K562 (cell line): ENCODE data around the gene RPP25. TPM values are rescaled to one million over a fixed set of nuclear protein-coding genes. Genes with fewer than 3 reads are reported as not detected.

Experiments used
- CHCHD3 ChIP-seq: fragments of 250-450 bp; sonication (Bioruptor Pico); IDR thresholded peaks from 2 replicates; pipeline ENCODE4 v2.1.2; 2022; ENCODE audit warnings: mild to moderate bottlenecking
- HMGN3 ChIP-seq: IDR thresholded peaks from 2 replicates; pipeline ENCODE4 v1.6.1; 2011; ENCODE audit warnings: borderline replicate concordance, low read depth, mild to moderate bottlenecking, mixed read lengths, low read length; ENCODE audit not compliant: insufficient read length; ENCODE audit errors: extremely low read depth
- LARP7 ChIP-seq: fragments of 450-650 bp; IDR thresholded peaks from 2 replicates; pipeline ENCODE4 v1.6.1; 2016
- ZC3H11A ChIP-seq: IDR thresholded peaks from 2 replicates; pipeline ENCODE4 v1.6.1; 2012; ENCODE audit warnings: low read depth, low read length, improper control_type of control experiment
- polyA plus RNA-seq, 8 experiments: library from polyadenylated mRNA; depleted of rRNA in 4 of 8; stranded (reverse) in 5 of 8; unstranded in 3 of 8; fragments of >200 nt; fragmentation: Nextera tagmentation in 2 of 8; fragmentation: Illumina TruSeq in 1 of 8; extraction: Ambion mirVana in 2 of 8; extraction: Trizol in 1 of 8; gene quantifications; 2 replicates each; pipeline versions ENCODE4 v1.2.1 to v1.2.3, GENCODE V29; 2011 to 2014; ENCODE audit warnings: inconsistent platforms in 1 of 8, missing spikeins in 1 of 8
- total RNA-seq, 7 experiments: library from RNA; depleted of rRNA in 6 of 7; stranded (reverse); fragments of >200 nt in 6 of 7; fragmentation: Illumina TruSeq in 2 of 7; extraction: Trizol in 2 of 7; gene quantifications; 2 replicates each; pipeline versions ENCODE4 v1.2.1 to v1.2.3, GENCODE V29; 2011 to 2021; ENCODE audit warnings: low replicate concordance in 1 of 7
- TF ChIP-seq, protein P1 (sequence below), 2 experiments: fragments of 450-650 bp; formaldehyde crosslinking in 1 of 2; IDR thresholded peaks; 2 replicates each; pipeline versions ENCODE4 v1.4.0 to v1.6.1; 2014 to 2020; ENCODE audit warnings: mild to moderate bottlenecking in 2 of 2, borderline replicate concordance in 1 of 2, low read depth in 1 of 2
- TF ChIP-seq, protein P2 (sequence below): IDR thresholded peaks from 2 replicates; pipeline ENCODE4 v1.6.1; 2016; ENCODE audit warnings: missing genetic modification characterization, missing compliant biosample characterization
- TF ChIP-seq, protein P3 (sequence below): IDR thresholded peaks from 2 replicates; pipeline ENCODE4 v1.6.1; 2011; ENCODE audit warnings: borderline replicate concordance, low read depth, mild to moderate bottlenecking, moderate library complexity, low read length; ENCODE audit not compliant: insufficient read depth, poor library complexity, severe bottlenecking

The RPP25 gene
- total and polyA plus RNA-seq, 9 of the 15 experiments (the other 6 are each of a cell fraction or from before 2014, with no cell fraction given): 1.1 to 12.3 (median 5.6) TPM

DNA sequence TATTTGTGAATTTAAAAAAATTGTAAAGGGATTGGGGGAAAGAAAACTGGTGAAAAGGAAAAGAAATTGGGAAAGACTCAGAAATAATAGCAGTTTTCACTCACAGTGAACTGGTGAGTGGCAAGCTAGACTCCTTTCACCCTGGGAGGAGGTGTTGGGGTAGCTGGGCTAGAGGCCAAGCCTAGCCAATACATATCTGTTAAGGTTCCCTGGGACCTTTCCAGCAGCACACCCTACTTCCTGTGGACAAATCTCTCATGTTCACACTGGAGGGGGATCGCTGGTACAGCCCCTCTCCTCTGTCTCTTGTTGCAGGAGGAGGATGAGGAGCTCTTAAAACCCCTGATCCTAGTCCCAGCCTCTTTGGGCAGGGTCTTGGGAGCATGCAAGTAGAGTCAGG lies 3.7 kb upstream of the RPP25 start (continued):
- TF ChIP-seq, protein P1, sequence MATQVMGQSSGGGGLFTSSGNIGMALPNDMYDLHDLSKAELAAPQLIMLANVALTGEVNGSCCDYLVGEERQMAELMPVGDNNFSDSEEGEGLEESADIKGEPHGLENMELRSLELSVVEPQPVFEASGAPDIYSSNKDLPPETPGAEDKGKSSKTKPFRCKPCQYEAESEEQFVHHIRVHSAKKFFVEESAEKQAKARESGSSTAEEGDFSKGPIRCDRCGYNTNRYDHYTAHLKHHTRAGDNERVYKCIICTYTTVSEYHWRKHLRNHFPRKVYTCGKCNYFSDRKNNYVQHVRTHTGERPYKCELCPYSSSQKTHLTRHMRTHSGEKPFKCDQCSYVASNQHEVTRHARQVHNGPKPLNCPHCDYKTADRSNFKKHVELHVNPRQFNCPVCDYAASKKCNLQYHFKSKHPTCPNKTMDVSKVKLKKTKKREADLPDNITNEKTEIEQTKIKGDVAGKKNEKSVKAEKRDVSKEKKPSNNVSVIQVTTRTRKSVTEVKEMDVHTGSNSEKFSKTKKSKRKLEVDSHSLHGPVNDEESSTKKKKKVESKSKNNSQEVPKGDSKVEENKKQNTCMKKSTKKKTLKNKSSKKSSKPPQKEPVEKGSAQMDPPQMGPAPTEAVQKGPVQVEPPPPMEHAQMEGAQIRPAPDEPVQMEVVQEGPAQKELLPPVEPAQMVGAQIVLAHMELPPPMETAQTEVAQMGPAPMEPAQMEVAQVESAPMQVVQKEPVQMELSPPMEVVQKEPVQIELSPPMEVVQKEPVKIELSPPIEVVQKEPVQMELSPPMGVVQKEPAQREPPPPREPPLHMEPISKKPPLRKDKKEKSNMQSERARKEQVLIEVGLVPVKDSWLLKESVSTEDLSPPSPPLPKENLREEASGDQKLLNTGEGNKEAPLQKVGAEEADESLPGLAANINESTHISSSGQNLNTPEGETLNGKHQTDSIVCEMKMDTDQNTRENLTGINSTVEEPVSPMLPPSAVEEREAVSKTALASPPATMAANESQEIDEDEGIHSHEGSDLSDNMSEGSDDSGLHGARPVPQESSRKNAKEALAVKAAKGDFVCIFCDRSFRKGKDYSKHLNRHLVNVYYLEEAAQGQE (IDR thresholded peaks at IDR 0.05; ENCODE audit: borderline replicate concordance): no peak
- TF ChIP-seq, protein P1 (CRISPR knock-in tag; IDR thresholded peaks at IDR 0.05; ENCODE audit: low read depth): no peak
- TF ChIP-seq, protein P2, sequence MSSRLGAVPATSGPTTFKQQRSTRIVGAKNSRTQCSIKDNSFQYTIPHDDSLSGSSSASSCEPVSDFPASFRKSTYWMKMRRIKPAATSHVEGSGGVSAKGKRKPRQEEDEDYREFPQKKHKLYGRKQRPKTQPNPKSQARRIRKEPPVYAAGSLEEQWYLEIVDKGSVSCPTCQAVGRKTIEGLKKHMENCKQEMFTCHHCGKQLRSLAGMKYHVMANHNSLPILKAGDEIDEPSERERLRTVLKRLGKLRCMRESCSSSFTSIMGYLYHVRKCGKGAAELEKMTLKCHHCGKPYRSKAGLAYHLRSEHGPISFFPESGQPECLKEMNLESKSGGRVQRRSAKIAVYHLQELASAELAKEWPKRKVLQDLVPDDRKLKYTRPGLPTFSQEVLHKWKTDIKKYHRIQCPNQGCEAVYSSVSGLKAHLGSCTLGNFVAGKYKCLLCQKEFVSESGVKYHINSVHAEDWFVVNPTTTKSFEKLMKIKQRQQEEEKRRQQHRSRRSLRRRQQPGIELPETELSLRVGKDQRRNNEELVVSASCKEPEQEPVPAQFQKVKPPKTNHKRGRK: no peak
- TF ChIP-seq, protein P3, sequence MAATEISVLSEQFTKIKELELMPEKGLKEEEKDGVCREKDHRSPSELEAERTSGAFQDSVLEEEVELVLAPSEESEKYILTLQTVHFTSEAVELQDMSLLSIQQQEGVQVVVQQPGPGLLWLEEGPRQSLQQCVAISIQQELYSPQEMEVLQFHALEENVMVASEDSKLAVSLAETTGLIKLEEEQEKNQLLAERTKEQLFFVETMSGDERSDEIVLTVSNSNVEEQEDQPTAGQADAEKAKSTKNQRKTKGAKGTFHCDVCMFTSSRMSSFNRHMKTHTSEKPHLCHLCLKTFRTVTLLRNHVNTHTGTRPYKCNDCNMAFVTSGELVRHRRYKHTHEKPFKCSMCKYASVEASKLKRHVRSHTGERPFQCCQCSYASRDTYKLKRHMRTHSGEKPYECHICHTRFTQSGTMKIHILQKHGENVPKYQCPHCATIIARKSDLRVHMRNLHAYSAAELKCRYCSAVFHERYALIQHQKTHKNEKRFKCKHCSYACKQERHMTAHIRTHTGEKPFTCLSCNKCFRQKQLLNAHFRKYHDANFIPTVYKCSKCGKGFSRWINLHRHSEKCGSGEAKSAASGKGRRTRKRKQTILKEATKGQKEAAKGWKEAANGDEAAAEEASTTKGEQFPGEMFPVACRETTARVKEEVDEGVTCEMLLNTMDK: no peak
- no peak for TF ChIP-seq ZC3H11A
- TF ChIP-seq LARP7: no peak
- no peak for TF ChIP-seq HMGN3
- TF ChIP-seq CHCHD3 (CRISPR knock-in tag): no peak
